Measurements from ENCODE around the gene MICALL1.

GRCh38 chr22:37979782-37980181 lies 73.7 kb downstream of the MICALL1 start:
- TF ChIP-seq POLR2A (IDR thresholded peaks at IDR 0.05; ENCODE audit: low read length) (no peak), GATA1 (IDR thresholded peaks at IDR 0.05; ENCODE audit: low read depth, low read length) (no peak)
